PC-3 (cell line): ENCODE measurements around the gene EVC.

Experiments
- EZH2 ChIP-seq: fragments of 300-600 bp; sonication (generic); IDR thresholded peaks from one replicate; pipeline ENCODE4 v1.6.1; 2017; ENCODE audit warnings: antibody characterized with exemption, mild to moderate bottlenecking, low read length; ENCODE audit not compliant: unreplicated experiment
- EZH2phosphoT487 ChIP-seq: fragments of 300-600 bp; sonication (generic); IDR thresholded peaks from 2 replicates; pipeline ENCODE4 v1.6.1; 2018; ENCODE audit warnings: mild to moderate bottlenecking, antibody characterized with exemption, low read length, borderline replicate concordance
- TF ChIP-seq, protein P1 (sequence below): fragments of 300-600 bp; sonication (generic); conservative IDR thresholded peaks from 2 replicates; pipeline ENCODE4 v1.5.1; 2017; ENCODE audit warnings: antibody characterized with exemption, low read depth, mild to moderate bottlenecking, low read length

DNA sequence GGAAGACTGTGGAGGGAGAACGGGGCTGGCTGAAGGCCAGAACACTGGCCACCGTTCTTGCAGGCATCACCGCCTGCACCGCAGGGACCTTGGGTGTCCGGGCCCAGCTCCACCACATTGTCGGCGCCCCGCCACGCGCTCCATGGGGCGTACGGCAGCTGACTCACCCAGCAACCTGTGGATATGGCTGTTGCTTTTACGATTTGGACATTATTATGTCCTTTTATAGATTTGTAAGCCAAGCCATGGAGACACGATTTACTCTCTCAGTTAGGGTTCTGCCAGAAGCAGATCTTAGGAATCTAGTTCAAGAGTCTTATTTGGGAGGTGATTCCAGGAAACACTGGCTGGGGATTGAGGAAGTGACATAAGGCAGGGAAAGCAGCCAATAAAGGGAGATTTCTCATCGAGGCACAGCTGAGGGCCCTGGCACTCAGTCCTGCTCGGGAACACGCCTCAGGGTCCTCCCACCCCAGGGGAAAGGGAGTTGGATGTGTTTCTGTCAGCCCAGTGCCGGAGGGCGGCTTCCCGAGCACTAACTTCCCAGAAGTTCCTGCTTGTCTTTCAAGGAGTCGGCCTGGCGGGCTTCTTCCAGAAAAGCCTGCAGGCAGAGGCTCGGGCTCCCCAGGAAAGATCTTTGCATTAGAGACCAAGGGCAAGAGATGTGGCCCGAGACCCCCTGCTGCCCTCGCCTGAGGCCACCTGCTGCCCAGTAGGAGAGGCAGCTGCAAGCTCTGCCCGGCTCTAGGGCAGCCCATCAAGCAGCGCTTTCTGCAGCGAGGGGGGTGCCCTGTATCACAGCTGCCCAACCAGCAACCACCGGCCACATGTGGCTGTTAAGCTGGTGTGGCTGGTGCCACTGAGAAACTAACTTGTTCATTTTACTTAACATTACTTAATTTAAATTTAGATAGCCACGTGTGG is 129.0 kb downstream of the EVC start:
- TF ChIP-seq, protein P1, sequence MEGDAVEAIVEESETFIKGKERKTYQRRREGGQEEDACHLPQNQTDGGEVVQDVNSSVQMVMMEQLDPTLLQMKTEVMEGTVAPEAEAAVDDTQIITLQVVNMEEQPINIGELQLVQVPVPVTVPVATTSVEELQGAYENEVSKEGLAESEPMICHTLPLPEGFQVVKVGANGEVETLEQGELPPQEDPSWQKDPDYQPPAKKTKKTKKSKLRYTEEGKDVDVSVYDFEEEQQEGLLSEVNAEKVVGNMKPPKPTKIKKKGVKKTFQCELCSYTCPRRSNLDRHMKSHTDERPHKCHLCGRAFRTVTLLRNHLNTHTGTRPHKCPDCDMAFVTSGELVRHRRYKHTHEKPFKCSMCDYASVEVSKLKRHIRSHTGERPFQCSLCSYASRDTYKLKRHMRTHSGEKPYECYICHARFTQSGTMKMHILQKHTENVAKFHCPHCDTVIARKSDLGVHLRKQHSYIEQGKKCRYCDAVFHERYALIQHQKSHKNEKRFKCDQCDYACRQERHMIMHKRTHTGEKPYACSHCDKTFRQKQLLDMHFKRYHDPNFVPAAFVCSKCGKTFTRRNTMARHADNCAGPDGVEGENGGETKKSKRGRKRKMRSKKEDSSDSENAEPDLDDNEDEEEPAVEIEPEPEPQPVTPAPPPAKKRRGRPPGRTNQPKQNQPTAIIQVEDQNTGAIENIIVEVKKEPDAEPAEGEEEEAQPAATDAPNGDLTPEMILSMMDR, result no peak
- TF ChIP-seq EZH2 (no peak), EZH2phosphoT487 (no peak)
